IMR-90 (cell line): ENCODE measurements around the gene SEPTIN5. TPM values are rescaled to one million over a fixed set of nuclear protein-coding genes. Genes with fewer than 3 reads are reported as not detected.

Source experiments
- ATAC-seq: fragments of 200-7000 bp; cut with Tn5 transposase; 2 replicates; pipeline ENCODE4 v1.9.1; 2020; ENCODE audit warnings: low read depth, mild to moderate bottlenecking, moderate library complexity
- BruUV-seq: library from RNA; stranded (reverse); fragments of 400-500 nt; replicated peaks from 2 replicates; lab custom pipeline; 2021; lab: Mats Ljungman, UMichigan
- CTCF ChIA-PET: fragments of 300-600 bp; formaldehyde crosslinking; extraction: SDS; loops from one replicate; lab custom pipeline; 2021; ENCODE audit warnings: antibody characterized with exemption; lab: Yijun Ruan, JAX
- POLR2A ChIA-PET: fragments of 300-600 bp; sonication (Branson Sonifier 250); formaldehyde crosslinking; loops from one replicate; lab custom pipeline; 2022; ENCODE audit warnings: antibody characterized with exemption; ENCODE audit not compliant: unreplicated experiment; lab: Charles Lee
- DNase-seq: peaks from one replicate; pipeline ENCODE4 v3.0.0; 2013
- H2AFZ ChIP-seq: replicated peaks from 2 replicates; pipeline ENCODE3; 2013; ENCODE audit warnings: low read length, mild to moderate bottlenecking; ENCODE audit not compliant: poor library complexity
- H2AK5ac ChIP-seq: 2 replicates; pipeline ENCODE4 v1.6.1; 2013; ENCODE audit warnings: low read depth, low read length, inconsistent platforms
- H2AK9ac ChIP-seq: replicated peaks from 2 replicates; pipeline ENCODE3; 2013; ENCODE audit warnings: mild to moderate bottlenecking, low read depth, low read length, moderate library complexity; ENCODE audit not compliant: poor library complexity
- H2BK120ac ChIP-seq: 2 replicates; pipeline ENCODE4 v1.6.1; 2013; ENCODE audit warnings: low read depth, low read length, inconsistent platforms
- H2BK15ac ChIP-seq: 3 replicates; pipeline ENCODE4 v1.6.1; 2013; ENCODE audit warnings: low read depth, low read length, inconsistent platforms
- H2BK20ac ChIP-seq: 2 replicates; pipeline ENCODE4 v1.6.1; 2013; ENCODE audit warnings: low read depth, mild to moderate bottlenecking, inconsistent platforms, low read length, moderate library complexity
- H2BK5ac ChIP-seq: 2 replicates; pipeline ENCODE4 v1.6.1; 2013; ENCODE audit warnings: mild to moderate bottlenecking, low read depth, low read length, inconsistent platforms; ENCODE audit not compliant: poor library complexity, severe bottlenecking
- H3K14ac ChIP-seq: replicated peaks from 2 replicates; pipeline ENCODE4 v1.6.1; 2013; ENCODE audit warnings: low read depth, low read length, inconsistent platforms
- H3K18ac ChIP-seq: 2 replicates; pipeline ENCODE4 v1.6.1; 2013; ENCODE audit warnings: low read depth, low read length, control low read depth
- H3K23ac ChIP-seq: 2 replicates; pipeline ENCODE4 v1.6.1; 2013; ENCODE audit warnings: low read depth, low read length, inconsistent platforms
- H3K27ac ChIP-seq: 2 replicates; pipeline ENCODE4 v1.5.1; 2013; ENCODE audit warnings: mild to moderate bottlenecking, control low read depth, low read length; ENCODE audit not compliant: insufficient read depth
- H3K27me3 ChIP-seq: 2 replicates; pipeline ENCODE4 v1.6.1; 2013; ENCODE audit warnings: low read length; ENCODE audit not compliant: control insufficient read depth, insufficient read depth
- H3K36me3 ChIP-seq: 2 replicates; pipeline ENCODE4 v1.6.1; 2013; ENCODE audit warnings: low read length, mixed read lengths; ENCODE audit not compliant: control insufficient read depth, insufficient read depth
- H3K4ac ChIP-seq: 2 replicates; pipeline ENCODE4 v1.6.1; 2013; ENCODE audit warnings: low read depth, low read length, inconsistent platforms
- H3K4me1 ChIP-seq: 2 replicates; pipeline ENCODE4 v1.6.1; 2013; ENCODE audit warnings: low read length, mixed read lengths; ENCODE audit not compliant: control insufficient read depth, insufficient read depth
- H3K4me2 ChIP-seq: 2 replicates; pipeline ENCODE4 v1.6.1; 2013; ENCODE audit warnings: low read depth, mild to moderate bottlenecking, control low read depth, low read length, moderate library complexity
- H3K4me3 ChIP-seq: 2 replicates; pipeline ENCODE4 v1.5.1; 2013; ENCODE audit warnings: low read depth, mild to moderate bottlenecking, control low read depth, low read length, moderate library complexity; ENCODE audit not compliant: insufficient read depth
- H3K56ac ChIP-seq: 2 replicates; pipeline ENCODE4 v1.6.1; 2013; ENCODE audit warnings: low read length, inconsistent platforms; ENCODE audit not compliant: insufficient read depth; ENCODE audit errors: extremely low read depth
- H3K79me1 ChIP-seq, 2 experiments: 2 replicates each; pipeline ENCODE4 v1.6.1; 2013; ENCODE audit warnings: low read length in 2 of 2, inconsistent platforms in 1 of 2, low read depth in 1 of 2
- H3K9ac ChIP-seq: 2 replicates; pipeline ENCODE4 v1.6.1; 2013; ENCODE audit warnings: low read depth, low read length, control low read depth
- H3K9me1 ChIP-seq: 2 replicates; pipeline ENCODE4 v1.6.1; 2013; ENCODE audit warnings: low read length, inconsistent platforms; ENCODE audit not compliant: insufficient read depth
- H3K9me3 ChIP-seq: 2 replicates; pipeline ENCODE4 v1.6.1; 2013; ENCODE audit warnings: low read length; ENCODE audit not compliant: control insufficient read depth, insufficient read depth
- H4K20me1 ChIP-seq: 2 replicates; pipeline ENCODE4 v1.6.1; 2013; ENCODE audit warnings: low read length, inconsistent platforms; ENCODE audit not compliant: insufficient read depth
- H4K5ac ChIP-seq: 2 replicates; pipeline ENCODE4 v1.6.1; 2013; ENCODE audit warnings: mild to moderate bottlenecking, low read depth, low read length, control low read depth
- H4K8ac ChIP-seq, 2 experiments: 2 replicates each; pipeline ENCODE4 v1.6.1; 2013; ENCODE audit warnings: low read depth in 2 of 2, low read length in 2 of 2, control low read depth in 1 of 2, inconsistent platforms in 1 of 2
- H4K91ac ChIP-seq: 2 replicates; pipeline ENCODE4 v1.6.1; 2013; ENCODE audit warnings: low read depth, low read length, inconsistent platforms; ENCODE audit not compliant: insufficient read depth
- BHLHE40 ChIP-seq: fragments of 150-350 bp; IDR thresholded peaks from 2 replicates; pipeline ENCODE4 v1.6.1; 2016; ENCODE audit warnings: mild to moderate bottlenecking, low read depth, low read length
- CEBPB ChIP-seq: IDR thresholded peaks from 2 replicates; pipeline ENCODE4 v1.6.1; 2012; ENCODE audit warnings: low read depth, low read length, improper control_type of control experiment
- CHD1 ChIP-seq: IDR thresholded peaks from 2 replicates; pipeline ENCODE4 v1.6.1; 2012; ENCODE audit warnings: low read depth, low read length, improper control_type of control experiment
- CTCF ChIP-seq: conservative IDR thresholded peaks from 2 replicates; pipeline ENCODE4 v1.5.1; 2012; ENCODE audit warnings: mild to moderate bottlenecking, low read depth, low read length, improper control_type of control experiment
- ELK1 ChIP-seq: fragments of 150-350 bp; IDR thresholded peaks from 2 replicates; pipeline ENCODE4 v1.6.1; 2016; ENCODE audit warnings: low read depth, mild to moderate bottlenecking, low read length, moderate library complexity, borderline replicate concordance
- FOS ChIP-seq: fragments of 150-350 bp; IDR thresholded peaks from 2 replicates; pipeline ENCODE4 v1.6.1; 2016; ENCODE audit warnings: low read depth, low read length
- MAFK ChIP-seq: IDR thresholded peaks from 2 replicates; pipeline ENCODE4 v1.6.1; 2012; ENCODE audit warnings: low read depth, low read length, improper control_type of control experiment
- NFE2L2 ChIP-seq: fragments of 150-350 bp; IDR thresholded peaks from 2 replicates; pipeline ENCODE4 v1.6.1; 2016; ENCODE audit warnings: low read depth, mild to moderate bottlenecking, low read length
- POLR2A ChIP-seq: IDR thresholded peaks from 2 replicates; pipeline ENCODE4 v1.6.1; 2012; ENCODE audit warnings: mild to moderate bottlenecking, low read depth, low read length
- RAD21 ChIP-seq: IDR thresholded peaks from 2 replicates; pipeline ENCODE4 v1.6.1; 2012; ENCODE audit warnings: low read length, improper control_type of control experiment
- RCOR1 ChIP-seq: IDR thresholded peaks from 2 replicates; pipeline ENCODE4 v1.6.1; 2012; ENCODE audit warnings: mild to moderate bottlenecking, low read length, improper control_type of control experiment; ENCODE audit not compliant: insufficient replicate concordance
- RFX5 ChIP-seq: IDR thresholded peaks from 2 replicates; pipeline ENCODE4 v1.8.0; 2012; ENCODE audit warnings: low read depth, mild to moderate bottlenecking, low read length, moderate library complexity
- SMC3 ChIP-seq: fragments of 150-350 bp; IDR thresholded peaks from 2 replicates; pipeline ENCODE4 v1.6.1; 2016; ENCODE audit warnings: low read depth, mild to moderate bottlenecking, antibody characterized with exemption, low read length, moderate library complexity
- WGBS, 2 experiments: methylation state at CpG; one replicate each; pipeline versions ENCODE4 v1.1.5 to v1.1.7; 2013; ENCODE audit warnings: missing lambda C conversion rate in 2 of 2; ENCODE audit not compliant: insufficient read length in 1 of 2; ENCODE audit errors: extremely low coverage in 2 of 2; 5-methylcytosine and 5-hydroxymethylcytosine counted together
- dilution Hi-C: fragments of 300-500 bp; cut with HindIII; formaldehyde crosslinking; loops from one replicate; pipeline ENCODE4 v1.14.3; 2018; ENCODE audit warnings: low sequenced_read_pairs; ENCODE audit not compliant: unreplicated experiment
- in situ Hi-C: fragments of 300-500 bp; cut with MboI; formaldehyde crosslinking; loops from 3 replicates; pipeline ENCODE4 v1.14.3; 2019; ENCODE audit warnings: low sequenced_read_pairs, inconsistent platforms, mixed read lengths
- intact Hi-C: fragments of 100-400 bp; cut with micrococcal nuclease; formaldehyde crosslinking; loops from 2 replicates; pipeline ENCODE4 v1.10.0; 2022
- polyA plus RNA-seq, 3 experiments: library from polyadenylated mRNA; depleted of rRNA; stranded (reverse); fragments of >200 nt; gene quantifications; 2 replicates each; pipeline ENCODE4 v1.2.3, GENCODE V29; 2012; ENCODE audit warnings: low replicate concordance in 1 of 3
- total RNA-seq: library from RNA; depleted of rRNA; stranded (reverse); fragments of >200 nt; gene quantifications from 2 replicates; pipeline ENCODE4 v1.2.3, GENCODE V29; 2012

Gene SEPTIN5
- total and polyA plus RNA-seq, 2 of the 4 experiments (the other 2 are of a cell fraction) = 16.8 to 20.7 TPM

GRCh38 chr22:19701420-19702145 lies 12.7 kb upstream of the SEPTIN5 start:
- TF ChIP-seq RAD21 (no peak), POLR2A (no peak), MAFK (no peak), ELK1 (no peak), BHLHE40 (no peak), FOS (no peak), CEBPB (no peak), NFE2L2 (no peak), RFX5 (no peak), SMC3 (no peak), CHD1 (no peak), CTCF (no peak), RCOR1 (no peak)
- POLR2A ChIA-PET = no interaction called here
- in situ Hi-C loops = no loop called here

More at GRCh38 chr22:19701420-19702145, 12.7 kb upstream of the SEPTIN5 start:
- no peak overlapping the region for H3K4me2 ChIP-seq
- intact Hi-C loops (no loop called here), dilution Hi-C loops (no loop called here)
- H3K9me3 ChIP-seq = no peaks in the 10 kb centered on the region
- H3K14ac ChIP-seq = no peak overlapping the region
- H2BK5ac ChIP-seq = no peak overlapping the region
- H3K36me3 ChIP-seq = no peaks in the 10 kb centered on the region
- H4K91ac ChIP-seq = no peak overlapping the region
- H3K9me1 ChIP-seq = no peaks in the 10 kb centered on the region
- no peak overlapping the region for H3K56ac ChIP-seq
- no peak overlapping the region for H2BK120ac ChIP-seq
- no peak overlapping the region for H2BK15ac ChIP-seq
- H3K18ac ChIP-seq = no peak overlapping the region
- CTCF ChIA-PET = interaction anchor here (0.7 kb wide), 1 partner anchor 17 kb away, joined by 5 read pairs; no protein-coding TSS in a partner anchor
- no peaks in the 10 kb centered on the region for H3K4me1 ChIP-seq
- H3K27me3 ChIP-seq = peaks cover 34% of the 10 kb centered on the region
- H3K9ac ChIP-seq = no peak overlapping the region
- no peak overlapping the region for H2AK5ac ChIP-seq
- no peak overlapping the region for H2AFZ ChIP-seq
- DNase-seq (no peak), ATAC-seq (no peak)
- no peak overlapping the region for H2BK20ac ChIP-seq
- no peak overlapping the region for H4K5ac ChIP-seq
- BruUV-seq = no TSS peak
- H2AK9ac ChIP-seq = no peak overlapping the region
- H3K4ac ChIP-seq = no peak overlapping the region
- WGBS, 2 experiments = 60% methylated on average over 1 of the region's 10 CpGs; no CpG with 5 or more reads in 1 of the 2 experiments
- H3K4me3 ChIP-seq = no peak overlapping the region
- H3K23ac ChIP-seq = no peak overlapping the region
- H3K79me1 ChIP-seq = no peaks in the 10 kb centered on the region
- no peak overlapping the region for H3K27ac ChIP-seq
- H4K8ac ChIP-seq = no peak overlapping the region
- H4K20me1 ChIP-seq = no peaks in the 10 kb centered on the region
